NCI-H2107 treated with DMSO at 0.1 percent for 48 hours (cell line): ENCODE measurements around the gene DIP2C.
"Not testable (repeated sequence)": the region's sequence is repeated elsewhere in the genome, so short reads cannot be mapped to it uniquely, and the experiment has no call there.

Experiments
- DNase-seq: peaks from one replicate; lab custom pipeline; 2025; ENCODE audit not compliant: unreplicated experiment; lab: John Stamatoyannopoulos, UW

The DIP2C gene

GRCh38 chr10:344582-345200 lies 344.8 kb downstream of the DIP2C start:
- DNase-seq = no peak

DNA sequence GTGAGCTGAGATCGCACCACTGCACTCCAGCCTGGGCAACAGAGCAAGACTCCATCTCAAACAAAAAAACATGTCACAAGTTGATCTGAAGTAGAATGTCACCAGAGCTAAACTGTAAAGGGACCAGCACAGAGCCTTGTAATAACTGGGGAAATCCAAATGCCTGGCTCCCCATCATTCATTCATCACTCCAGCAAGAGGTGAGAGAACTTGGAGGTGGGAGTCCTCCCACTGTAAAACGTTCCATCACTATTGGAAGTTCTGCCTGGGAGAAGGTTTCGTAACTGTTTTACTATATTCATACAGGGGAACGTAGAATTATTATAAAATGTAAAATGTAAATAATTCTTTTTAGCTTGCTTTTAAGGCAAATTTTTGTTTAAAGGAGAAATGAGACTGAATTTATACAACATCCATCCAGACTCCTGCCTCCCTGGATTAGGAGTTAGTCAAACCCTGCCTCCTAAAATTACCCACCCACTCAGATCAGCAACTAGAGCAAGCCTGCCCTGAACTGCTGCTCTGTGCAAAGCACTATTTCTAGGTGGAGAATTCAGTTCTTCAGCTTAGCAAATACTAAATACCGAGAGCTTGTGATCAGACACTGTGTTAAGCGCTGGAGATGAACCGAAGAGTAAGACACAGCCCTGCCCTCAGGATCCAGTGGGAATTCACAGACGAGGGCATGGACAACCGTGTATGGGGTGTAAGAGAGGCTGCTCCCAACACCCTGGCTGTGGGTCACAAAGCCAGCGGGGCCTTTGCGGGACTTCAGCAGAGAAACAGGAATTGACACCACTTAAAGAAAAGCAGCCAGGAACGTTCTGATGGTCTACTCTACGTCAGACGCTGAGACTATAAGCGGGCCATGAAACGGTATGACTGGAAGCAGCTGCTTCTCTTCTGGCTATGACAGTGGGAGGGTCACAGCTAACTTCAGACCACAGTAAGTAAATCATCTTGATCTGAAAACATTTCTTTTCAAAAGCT lies 345.9 kb downstream of the DIP2C start:
- DNase-seq = no peak

DNA sequence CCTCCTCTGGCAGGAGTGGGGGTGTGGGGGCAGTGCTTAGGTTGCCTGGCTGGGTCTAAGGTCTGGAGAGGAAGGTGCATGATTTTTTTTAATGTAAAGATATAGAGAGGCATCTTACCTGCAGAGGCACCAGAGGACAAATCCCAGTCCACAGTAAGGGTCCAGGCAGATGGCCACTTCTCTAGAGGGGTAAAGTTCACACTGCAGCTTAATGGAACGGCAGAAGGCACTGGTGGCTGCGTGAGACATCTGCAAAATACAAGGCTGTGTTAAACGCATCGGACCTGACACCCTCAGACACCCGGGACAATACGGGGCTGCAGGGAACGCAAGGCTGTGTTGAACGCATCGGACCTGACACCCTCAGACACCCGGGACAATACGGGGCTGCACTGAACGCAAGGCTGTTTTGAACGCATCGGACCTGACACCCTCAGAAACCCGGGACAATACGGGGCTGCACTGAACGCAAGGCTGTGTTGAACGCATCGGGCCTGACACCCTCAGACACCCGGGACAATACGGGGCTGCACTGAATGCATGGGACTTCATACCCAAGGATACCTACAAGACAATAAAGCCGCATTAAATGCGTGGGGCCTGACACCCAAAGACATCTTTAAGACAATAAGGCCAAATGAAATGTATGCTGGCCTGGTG lies 348.3 kb downstream of the DIP2C start:
- no peak for DNase-seq

GRCh38 chr10:340646-341045 lies 348.8 kb downstream of the DIP2C start:
- no peak for DNase-seq

DNA sequence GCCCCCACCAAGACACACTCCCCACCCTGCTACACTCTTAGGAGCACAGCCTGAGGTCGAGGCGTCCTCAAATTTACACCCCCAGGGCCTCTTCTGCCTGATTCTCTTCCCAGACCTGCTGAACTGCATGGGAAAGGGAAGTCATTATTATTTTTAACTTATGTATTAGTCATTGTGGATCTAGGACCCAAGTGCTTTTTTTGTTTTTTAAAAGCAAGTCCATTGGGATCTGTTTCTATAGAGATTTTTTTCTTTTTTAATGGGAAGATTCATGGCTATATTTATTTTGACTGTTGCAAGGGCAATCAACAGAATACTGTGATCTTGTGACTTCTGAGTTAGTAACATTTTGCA lies 350.5 kb downstream of the DIP2C start:
- no peak for DNase-seq

DNA sequence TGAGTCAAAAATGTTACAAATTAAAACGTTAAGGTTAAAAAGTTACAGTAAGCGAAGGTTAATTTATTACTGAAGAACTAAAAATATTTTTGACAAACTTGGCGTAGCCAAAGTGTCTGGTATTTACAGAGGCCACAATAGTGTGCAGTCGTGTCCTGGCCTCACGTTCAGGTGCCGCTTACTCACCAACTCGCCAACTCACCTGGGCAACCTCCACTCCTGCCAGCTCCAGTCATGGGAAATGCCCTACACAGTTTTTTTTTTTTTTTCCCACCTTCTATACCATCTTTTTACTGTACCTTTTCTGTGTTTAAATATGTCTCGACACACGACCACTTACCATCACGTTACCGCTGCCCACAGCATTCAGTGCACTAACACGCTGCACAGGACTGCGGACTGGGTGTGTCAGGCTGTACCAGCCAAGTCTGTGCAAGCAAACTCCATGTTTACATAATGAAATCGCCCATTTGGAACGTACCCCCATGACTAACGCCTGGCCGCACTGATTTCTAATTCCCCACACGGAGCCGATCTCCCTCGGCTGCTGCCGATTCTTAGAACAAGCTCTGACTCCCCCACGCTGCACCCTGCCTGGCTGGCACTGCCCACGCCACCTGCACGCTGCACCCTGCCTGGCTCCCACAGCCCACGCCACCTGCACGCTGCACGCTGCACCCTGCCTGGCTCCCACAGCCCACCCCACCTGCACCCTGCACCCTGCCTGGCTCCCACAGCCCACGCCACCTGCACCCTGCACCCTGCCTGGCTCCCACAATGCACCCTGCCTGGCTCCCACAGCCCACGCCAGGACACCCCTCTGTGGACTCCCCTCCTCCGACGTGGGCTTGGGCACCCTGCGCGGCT lies 351.1 kb downstream of the DIP2C start:
- no peak for DNase-seq

DNA sequence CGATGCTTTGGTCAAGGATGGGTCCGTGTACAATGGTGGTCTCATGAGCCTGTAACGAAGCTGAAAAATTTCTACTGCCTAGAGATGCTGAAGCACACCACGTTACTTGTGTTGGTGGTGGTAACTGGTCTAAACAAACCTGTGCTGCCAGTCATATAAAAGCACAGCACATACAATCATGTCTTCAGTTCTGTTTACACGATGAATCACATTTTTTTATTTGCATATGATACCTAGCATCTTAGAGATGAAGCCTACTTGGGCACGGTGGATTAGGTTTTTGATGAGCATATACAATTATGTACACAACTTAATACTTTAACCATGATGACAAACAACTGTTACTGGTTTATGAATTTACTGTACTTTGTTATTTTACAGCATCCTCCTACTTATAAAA lies 353.2 kb downstream of the DIP2C start:
- no peak for DNase-seq

DNA sequence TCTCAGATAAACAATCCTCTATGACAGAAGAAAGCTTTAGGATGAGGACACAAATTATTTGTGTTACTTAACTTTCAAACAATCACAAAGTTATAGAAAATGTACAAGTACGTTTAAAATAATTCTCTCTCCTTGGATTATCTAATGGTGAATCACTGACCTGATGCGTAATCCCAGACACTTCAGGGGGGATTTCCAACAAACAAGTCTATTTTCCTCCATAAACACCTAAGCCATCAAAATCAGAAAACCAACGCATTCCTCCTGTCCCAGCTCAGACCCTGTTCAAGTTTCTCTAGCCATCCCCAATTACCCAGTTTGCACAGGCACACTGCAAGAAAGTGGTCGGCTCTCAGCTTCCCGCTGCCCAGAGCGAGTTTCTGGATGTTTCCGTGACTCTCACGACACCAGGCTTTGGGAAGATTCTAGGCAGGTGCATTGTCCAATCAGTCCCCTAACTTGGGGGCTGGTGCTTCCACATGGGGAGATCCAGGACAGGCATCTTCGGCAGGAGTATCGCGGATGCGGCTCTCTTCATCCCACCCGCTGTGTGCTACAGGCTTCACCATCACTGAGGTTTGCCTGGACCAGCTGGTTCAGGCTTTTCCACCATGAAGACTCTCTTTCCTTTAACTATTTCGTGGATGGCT lies 354.2 kb downstream of the DIP2C start:
- no peak for DNase-seq

- DNase-seq = no peak
These were observed 358.3 kb downstream of the DIP2C start for GRCh38 chr10:331186-331585.

DNA sequence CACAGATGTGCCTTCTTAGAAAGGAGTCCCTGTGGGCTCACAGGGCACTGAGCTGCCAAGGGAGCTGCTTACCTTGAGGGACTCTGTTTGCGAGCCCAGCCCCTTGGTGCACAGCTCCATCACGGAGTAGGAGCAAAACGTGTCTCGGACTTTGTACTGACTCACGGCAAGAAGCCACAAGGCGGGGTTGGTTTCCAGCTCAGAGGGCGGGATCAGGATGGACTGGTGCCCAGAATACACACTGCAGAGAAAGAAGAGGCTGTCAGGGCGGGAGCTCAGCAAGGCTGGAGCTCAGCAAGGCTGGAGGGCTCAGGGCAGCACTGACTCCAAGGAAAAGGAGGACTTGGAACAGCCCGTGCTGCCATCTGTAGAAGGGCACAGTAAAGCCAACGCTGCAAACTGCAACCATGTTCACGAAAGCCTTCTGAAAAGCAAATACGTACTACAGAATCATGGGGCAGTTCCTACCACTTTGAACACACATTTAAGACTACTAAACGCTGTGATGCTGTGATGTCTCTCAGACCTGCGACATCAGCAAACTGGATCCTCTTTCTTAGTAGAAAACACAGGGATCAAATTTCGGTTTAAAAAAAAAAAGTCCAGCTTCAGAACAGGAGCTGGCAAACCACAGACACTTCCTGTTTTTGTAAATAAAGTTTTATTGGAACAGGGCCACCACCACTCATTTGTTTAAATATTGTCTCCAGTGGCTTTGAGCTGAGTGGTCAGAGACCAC lies 359.9 kb downstream of the DIP2C start:
- DNase-seq = peak; percentile 75

- DNase-seq = no peak
These were observed 361.3 kb downstream of the DIP2C start for GRCh38 chr10:327889-328852.

DNA sequence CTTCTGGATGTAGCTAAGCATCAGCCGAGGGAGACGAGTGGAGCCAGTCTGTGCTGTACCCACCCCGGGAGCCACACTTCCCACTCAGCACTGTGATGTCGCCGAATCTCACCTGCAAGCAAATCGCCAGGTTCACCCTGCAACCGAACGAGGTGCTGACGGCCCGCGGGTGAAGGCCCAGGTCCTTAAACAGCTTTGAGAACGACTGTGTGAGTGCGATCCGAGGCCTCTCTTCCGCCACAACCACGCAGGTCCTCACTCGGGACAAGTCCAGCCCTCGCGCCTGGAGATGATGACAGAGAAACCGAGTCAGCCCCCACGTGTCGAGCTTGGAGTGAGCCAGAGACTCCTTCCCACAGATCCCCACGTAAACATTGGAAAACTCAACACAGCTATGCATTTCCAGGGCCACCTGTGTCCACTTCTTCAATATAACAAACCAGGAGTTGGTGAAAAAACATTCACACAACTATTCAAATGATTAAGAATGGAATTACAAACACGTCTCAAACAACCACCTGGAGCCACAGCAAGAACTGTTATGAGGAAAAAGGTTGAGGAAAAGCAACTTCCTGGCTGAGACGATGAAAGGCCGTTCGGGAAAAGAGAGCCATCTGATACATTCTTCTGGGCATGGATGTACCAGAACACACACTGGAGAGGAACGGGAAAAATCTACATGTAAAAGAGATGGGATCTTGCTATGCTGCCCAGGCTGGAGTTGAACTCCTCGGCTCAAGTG lies 362.4 kb downstream of the DIP2C start:
- DNase-seq = no peak

- DNase-seq = no peak
These were observed 363.1 kb downstream of the DIP2C start for GRCh38 chr10:326350-326749.

DNA sequence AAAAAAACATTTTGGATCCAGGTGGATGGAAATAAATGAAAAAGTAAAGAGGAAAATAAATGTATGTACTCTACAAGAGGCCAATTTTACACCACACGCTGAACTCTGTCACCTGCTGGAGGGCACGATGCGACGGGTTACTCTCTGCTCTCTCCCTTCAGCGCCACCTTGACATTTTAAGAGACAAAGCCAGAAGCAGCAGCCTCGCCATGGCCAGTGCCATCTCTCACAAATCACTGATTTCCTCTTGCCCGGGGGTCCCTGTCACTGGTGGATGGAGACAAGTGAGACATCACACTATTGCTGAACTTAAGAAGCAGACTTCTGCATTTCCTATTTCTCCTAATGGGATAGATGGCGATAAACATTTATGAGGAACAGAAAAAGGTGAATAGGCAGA lies 364.2 kb downstream of the DIP2C start:
- DNase-seq = no peak

DNA sequence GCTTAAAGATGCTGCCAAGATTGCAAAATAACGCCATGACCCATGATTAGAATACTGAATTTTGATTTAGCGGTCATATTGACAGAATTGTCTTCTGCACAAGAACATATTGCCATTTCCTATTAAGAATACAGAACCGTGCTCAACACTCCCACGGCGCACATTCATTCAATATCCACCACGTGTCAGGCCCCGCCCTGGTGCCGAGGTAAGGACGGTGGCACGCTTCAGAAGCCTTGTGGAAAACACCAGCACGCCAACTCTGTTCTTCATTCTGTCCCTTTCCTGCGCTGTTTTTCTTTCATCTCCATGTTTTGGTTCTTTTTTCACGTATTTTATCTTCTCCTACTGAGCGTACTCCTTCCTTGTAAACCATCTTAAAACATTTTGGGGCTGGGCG lies 364.9 kb downstream of the DIP2C start:
- DNase-seq = no peak

DNA sequence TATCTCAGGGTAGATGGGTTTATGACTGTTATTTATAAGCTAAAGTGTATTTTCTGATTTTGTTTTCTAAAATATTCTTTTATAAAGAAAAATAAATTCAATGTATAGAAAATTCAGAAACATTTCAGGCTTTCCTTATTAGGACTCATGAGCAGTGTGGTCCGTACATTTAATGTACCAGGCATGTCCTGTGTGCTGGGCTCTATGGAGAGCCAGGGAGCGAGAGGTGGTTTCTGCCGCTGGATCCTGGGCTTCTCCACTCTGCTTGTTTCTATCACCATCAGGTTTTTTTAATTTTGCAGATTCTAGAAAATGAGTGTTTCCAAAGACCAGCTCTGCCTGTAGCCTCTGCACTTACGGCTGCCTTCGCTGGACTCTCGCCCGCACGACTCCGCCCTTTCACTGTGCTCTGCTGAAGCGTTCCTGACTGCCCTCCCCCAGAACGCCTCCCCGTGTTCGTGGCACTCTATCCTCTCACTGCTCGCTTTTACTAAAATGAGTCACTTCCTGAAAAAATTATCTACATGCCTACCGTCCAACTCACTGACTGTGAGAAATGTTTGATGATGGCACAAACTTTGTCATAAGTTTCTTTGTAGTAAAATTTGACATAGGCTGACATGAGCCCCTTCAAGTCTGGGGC lies 365.7 kb downstream of the DIP2C start:
- no peak for DNase-seq

DNA sequence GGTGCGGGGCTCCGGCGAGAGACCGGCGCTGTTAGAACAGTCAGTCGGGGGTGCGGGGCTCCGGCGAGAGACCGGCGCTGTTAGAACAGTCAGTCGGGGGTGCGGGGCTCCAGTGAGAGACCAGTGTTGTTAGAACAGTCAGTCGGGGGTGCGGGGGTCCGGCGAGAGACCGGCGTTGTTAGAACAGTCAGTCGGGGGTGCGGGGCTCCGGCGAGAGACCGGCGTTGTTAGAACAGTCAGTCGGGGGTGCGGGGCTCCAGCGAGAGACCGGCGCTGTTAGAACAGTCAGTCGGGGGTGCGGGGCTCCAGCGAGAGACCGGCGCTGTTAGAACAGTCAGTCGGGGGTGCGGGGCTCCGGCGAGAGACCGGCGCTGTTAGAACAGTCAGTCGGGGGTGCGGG lies 366.4 kb downstream of the DIP2C start:
- not testable (repeated sequence) for DNase-seq

GRCh38 chr10:320771-321170 lies 368.7 kb downstream of the DIP2C start:
- DNase-seq = no peak
